ENCODE data around the gene SHB.

GRCh38 chr9:38063363-38063707 is 5.7 kb downstream of the SHB start:
- TF ChIP-seq, protein P1, sequence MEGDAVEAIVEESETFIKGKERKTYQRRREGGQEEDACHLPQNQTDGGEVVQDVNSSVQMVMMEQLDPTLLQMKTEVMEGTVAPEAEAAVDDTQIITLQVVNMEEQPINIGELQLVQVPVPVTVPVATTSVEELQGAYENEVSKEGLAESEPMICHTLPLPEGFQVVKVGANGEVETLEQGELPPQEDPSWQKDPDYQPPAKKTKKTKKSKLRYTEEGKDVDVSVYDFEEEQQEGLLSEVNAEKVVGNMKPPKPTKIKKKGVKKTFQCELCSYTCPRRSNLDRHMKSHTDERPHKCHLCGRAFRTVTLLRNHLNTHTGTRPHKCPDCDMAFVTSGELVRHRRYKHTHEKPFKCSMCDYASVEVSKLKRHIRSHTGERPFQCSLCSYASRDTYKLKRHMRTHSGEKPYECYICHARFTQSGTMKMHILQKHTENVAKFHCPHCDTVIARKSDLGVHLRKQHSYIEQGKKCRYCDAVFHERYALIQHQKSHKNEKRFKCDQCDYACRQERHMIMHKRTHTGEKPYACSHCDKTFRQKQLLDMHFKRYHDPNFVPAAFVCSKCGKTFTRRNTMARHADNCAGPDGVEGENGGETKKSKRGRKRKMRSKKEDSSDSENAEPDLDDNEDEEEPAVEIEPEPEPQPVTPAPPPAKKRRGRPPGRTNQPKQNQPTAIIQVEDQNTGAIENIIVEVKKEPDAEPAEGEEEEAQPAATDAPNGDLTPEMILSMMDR (IDR thresholded peaks at IDR 0.05; ENCODE audit: insufficient read depth, low read length, poor library complexity, severe bottlenecking), result no peak
- TF ChIP-seq EZH2phosphoT487 (conservative IDR thresholded peaks at IDR 0.05; ENCODE audit: low read length), result no peak
